ENCODE measurements around the gene C4BPB.

C4BPB gene

GRCh38 chr1:207140536-207140935 is 51.9 kb downstream of the C4BPB start:
- Mint-ChIP-seq H3K27me3 (peaks cover 52% of the 10 kb centered on the region), H3K27ac (ENCODE audit: low read depth) (no peak overlapping the region), H3K9me3 (no peaks in the 10 kb centered on the region), H3K4me1 (no peaks in the 10 kb centered on the region), H3K4me3 (no peak overlapping the region), H3K36me3 (ENCODE audit: insufficient read depth) (no peaks in the 10 kb centered on the region)
- no peak for DNase-seq (ENCODE audit: low spot score in 2 of 2)
- no peak for ATAC-seq (replicated peaks; ENCODE audit: extremely low read depth, poor library complexity, severe bottlenecking)

DNA sequence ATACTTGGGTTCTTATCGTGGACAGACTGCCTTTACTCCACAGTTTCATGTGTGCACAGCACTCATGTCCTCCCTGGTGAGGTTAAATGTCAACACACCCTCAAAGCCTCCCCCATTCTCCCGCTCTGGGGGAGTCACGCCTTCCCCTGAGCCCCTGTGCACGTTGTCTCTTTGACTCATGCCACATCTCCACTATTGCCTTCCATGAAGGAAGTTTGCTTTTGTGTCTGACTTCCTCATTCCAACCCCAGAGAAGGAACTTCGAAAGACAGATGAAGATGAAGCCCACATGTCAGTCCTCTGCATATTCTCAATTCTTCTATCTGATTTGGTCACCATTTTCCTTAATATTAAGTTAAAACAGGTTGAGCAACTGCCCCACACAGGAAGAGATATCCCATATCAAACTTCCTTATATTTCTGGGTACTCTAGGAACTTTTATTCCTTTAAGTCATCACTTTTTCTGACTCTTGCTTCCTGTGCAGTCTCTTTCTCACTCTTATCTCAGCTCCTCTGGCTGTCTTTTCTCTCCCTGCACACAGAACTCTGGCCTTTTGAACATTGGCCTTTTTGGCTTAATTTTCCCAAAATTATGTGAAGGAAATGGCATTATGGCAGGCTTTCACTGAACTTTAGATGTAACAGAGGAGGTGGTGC is 56.9 kb downstream of the C4BPB start:
- H3K9me3 Mint-ChIP-seq: peaks cover 5% of the 10 kb centered on the region
- no peaks in the 10 kb centered on the region for H3K4me1 Mint-ChIP-seq
- no peak for ATAC-seq (replicated peaks; ENCODE audit: extremely low read depth, poor library complexity, severe bottlenecking)
- no peak overlapping the region for H3K4me3 Mint-ChIP-seq
- no peaks in the 10 kb centered on the region for H3K36me3 Mint-ChIP-seq (ENCODE audit: insufficient read depth)
- H3K27me3 Mint-ChIP-seq: peaks cover 61% of the 10 kb centered on the region
- DNase-seq (ENCODE audit: low spot score in 2 of 2): no peak
- no peak overlapping the region for H3K27ac Mint-ChIP-seq (ENCODE audit: low read depth)
